ENCODE results near the gene TMEM51. TPM values are rescaled to one million over a fixed set of nuclear protein-coding genes. Genes with fewer than 3 reads are reported as not detected.
"Not testable (repeated sequence)": the region's sequence is repeated elsewhere in the genome, so short reads cannot be mapped to it uniquely, and the experiment has no call there.

Gene TMEM51
- total RNA-seq, 1 experiment from 2014 or later: 22.2 TPM

DNA sequence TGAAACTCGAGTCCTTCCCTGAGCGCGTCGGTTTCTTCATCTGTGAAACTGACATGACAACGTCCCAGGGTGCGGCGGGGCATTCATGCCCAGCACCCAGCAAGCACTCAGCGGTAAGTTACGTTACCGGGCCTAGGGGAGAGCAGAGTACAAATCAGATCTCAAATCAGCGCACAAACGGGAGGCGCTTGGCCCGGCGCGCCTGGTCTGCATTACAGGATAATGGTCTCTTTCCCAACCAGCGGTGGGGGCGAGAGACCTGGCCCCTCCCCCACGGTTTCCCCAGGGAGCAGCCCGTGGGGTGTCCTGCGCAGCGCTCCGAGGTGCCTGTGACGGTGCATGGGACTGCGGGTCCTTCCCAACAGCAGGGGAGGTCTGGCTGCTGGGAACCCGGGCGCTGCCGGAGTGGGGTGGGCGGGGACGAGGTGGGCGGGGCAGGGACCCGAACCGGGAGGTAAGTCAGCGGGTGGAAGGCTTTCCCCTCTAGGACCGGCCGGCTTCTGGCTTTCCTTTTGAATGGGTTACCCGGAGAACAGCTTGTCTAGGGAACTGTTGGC, 1.0 kb downstream of the TMEM51 start:
- DNase-seq (ENCODE audit: low read depth): no peak

GRCh38 chr1:15155191-15155590, 1.6 kb downstream of the TMEM51 start:
- DNase-seq (ENCODE audit: low read depth): no peak

DNA sequence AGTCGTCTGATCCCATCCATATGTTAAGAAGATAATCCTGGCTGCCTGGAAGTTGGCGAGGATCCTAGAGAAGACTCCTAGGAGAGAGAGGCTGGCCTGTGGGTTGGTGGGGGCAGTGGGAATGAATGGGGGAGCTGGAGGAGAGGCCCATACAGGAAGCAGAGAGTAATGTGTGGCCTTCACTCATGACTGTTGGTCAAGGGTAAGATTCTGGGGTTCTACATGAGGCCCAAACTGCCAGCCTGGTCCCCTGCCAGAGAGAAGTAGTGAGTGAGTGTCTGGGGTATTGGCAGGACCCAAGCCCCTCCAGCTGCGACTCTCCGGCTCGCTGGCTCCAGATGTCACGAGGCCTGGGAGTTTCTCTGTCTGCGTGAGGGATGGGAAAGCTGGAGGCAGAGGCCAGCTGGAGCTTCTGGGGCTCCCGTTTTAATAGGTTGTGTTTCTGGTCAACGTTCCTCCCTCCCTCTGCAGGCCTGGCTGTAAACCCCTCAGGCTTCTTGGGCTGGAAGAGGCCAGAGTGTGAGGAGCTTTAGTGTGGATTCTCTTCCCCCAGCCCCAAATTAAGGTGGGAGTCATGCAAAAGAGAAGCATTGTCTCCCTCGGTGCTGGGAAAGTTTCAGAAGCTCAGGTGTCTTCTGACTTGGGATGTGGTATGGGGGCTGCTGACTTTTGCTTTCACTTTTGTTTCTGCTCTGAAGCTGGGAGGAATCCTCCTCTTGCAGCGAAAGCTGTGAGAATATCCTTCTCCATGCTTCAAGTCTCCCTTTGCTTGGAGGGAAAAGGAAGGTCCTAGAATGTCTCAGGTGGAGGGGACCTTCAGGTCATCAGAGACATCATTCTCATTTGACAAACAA, 2.6 kb downstream of the TMEM51 start:
- DNase-seq (ENCODE audit: low read depth): no peak

DNA sequence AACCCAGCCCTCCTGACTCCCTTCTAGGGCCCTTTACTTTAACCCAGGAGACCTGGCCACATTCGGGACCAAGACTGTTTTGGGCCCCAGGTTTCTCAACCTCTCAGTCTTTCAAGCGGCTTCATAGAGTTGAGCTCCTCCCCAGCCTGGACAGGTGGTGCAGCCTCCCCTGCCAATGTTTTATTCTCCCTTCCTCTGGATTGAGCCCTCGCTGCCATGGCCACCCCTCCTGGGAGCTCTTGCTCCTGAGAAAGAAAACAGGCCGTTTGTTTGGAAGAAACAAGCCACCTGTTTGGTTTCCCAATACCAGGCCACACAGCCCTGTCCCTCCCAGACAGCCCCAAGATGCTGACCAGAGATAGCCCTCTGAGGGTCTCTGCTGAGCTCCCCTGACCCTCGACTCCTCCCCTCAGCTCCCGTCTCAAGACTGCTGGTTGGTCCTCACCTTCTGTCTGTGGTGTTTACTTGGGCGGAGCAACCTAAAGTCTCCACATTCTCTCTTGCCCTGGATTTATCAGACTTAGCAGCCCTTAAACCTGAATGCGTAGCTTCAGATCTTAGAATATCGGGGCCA, 3.3 kb downstream of the TMEM51 start:
- DNase-seq (ENCODE audit: low read depth): no peak

DNA sequence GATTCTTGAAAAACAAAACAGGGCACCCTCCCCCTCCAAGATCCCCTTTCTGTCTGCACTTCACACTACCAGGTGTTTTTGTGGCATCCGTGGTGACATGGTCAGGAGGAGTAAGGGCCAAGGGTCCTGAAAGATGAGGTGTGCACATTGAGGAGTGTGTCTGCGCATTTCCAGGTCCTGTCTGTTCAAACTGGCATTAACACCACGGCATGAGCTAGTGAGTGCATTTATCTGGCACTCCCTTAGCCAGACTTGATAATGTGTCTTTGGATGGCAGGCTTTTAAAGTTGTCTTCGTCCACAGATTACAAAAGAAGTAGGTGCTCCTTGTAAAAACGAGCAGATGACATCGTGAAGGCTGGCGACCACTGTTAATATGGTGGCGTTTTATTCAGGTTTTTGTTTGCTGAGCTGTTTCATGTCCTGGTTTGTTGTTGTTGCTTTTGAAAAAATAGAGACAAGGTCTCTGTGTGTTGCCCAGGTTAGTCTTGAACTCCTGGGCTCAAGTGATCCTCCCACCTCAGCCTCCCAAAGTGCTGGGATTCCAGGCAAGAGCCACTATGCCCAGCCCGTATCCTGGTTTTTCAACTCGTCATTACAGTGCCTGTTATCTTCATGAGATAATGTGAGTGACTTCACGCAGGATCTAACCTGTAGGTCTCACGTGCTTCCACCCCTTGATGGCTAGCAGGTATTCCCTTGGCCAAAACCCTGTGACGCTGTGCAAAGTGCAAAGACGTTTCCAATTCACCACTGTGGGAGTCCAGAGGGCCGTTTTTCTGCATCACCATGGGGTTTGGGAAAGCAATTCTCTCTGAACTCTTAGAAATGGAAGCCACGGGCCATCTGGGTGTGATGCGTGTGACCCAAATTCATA, 4.2 kb downstream of the TMEM51 start:
- no peak for DNase-seq (ENCODE audit: low read depth)

DNA sequence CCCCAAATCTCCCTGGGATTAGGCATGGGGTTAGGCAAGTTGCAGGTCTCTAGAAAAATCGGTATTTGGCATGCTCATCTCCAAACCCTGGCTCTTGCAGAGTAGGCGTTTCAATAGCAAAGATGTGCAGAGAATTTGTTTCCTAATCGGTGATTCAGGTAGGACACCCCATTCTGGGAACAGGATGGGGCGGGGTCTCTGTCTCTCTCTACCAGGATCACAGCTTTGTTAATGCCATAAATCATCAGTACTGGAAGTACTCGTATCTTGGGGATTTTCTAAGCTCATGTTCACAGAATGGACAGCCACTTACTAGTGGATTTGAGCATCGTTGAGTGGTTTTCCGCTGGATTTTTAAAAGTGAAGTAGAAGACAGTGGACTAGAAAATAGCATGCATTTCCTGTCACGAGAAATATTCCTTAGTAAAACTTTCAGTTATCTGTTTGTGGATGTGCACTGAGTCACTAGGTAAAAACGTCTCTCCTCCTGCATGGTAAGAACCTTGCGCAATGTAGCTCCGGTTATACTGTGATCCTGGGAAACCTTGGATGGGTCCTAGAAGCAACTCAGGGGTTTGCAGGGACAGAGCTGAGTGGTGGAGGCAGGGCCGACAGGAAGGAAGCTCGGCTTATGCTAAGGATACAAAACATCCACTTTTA, 5.1 kb downstream of the TMEM51 start:
- DNase-seq (ENCODE audit: low read depth): peak; percentile 90

DNA sequence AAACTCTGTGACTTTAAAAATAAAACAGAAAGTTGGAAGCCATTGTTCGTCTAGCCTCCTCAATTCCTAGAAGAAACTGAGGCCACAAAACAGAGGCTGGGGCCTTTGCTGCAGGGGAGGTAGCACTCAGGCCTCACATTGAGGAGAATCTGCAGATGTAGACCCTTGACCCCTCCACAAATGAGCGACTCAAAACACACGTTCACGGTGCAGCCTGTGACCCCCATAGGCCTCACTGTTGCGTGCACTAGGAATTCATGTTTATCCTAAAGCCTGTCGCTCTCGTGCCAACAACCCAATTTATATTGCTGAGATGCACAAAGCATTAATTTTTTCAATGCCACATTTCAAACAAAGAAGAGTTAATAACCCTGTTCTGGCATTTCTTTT, 5.6 kb downstream of the TMEM51 start:
- no peak for DNase-seq (ENCODE audit: low read depth)

DNA sequence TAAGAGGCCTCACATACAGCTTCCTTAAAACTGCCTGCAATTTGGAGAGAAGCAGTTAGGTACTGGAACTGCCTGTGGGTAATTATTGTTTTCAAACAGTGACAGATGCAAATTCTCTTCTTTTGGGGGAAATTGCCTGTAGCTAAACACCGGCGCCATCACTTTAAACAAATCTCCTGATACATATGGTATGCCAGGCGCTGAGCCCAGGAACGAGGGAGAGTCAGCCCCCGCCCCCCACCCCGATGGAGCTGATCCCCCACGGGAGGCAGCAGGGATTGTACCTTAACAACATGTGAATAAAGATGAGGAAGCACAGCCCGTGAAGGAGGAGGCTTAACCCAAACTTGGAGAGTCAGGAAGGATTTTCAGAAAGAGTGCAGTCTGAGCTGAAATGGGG, 7.1 kb downstream of the TMEM51 start:
- DNase-seq (ENCODE audit: low read depth): no peak

- peak; percentile 56 for DNase-seq (ENCODE audit: low read depth)
Observed at GRCh38 chr1:15167386-15167785, 13.8 kb downstream of the TMEM51 start.

DNA sequence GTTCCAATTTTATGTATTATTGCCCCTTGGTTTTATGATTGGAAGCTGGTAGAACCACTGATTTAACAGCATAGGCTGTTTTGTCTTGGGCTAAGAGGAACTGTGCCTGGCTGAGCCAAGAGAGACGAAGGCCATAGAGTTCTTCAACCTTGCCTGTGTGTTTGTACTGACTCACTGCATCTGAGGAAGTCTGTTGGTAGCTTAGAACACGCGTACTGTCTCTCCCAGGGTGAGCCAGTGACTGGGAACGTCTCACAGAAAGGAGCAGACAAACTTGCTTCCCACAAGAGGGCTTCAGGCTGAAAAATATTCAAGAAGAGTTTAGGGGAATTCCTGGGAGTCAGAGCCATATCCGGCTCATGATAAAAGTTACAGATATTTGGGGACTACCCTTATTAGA, 14.9 kb downstream of the TMEM51 start:
- peak; percentile 96 for DNase-seq (ENCODE audit: low read depth)

DNA sequence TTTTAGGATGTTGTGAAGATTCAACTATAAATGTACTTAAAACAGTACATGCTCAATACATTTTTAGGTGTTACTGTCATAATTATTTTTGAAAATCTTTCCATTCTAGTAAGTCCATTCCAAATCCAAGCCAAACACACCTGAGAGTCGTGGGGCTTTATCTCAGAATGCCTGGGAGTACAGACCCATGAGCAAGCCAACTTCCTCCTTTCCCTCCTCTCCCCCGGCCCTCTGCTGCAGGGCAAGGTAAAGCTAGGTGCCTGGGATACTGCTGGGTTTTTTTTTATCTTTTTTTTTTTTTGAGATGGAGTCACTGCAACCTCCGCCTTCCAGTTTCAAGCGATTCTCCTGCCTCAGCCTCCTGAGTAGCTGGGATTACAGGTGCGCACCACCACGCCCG, 16.5 kb downstream of the TMEM51 start:
- no peak for DNase-seq (ENCODE audit: low read depth)

DNA sequence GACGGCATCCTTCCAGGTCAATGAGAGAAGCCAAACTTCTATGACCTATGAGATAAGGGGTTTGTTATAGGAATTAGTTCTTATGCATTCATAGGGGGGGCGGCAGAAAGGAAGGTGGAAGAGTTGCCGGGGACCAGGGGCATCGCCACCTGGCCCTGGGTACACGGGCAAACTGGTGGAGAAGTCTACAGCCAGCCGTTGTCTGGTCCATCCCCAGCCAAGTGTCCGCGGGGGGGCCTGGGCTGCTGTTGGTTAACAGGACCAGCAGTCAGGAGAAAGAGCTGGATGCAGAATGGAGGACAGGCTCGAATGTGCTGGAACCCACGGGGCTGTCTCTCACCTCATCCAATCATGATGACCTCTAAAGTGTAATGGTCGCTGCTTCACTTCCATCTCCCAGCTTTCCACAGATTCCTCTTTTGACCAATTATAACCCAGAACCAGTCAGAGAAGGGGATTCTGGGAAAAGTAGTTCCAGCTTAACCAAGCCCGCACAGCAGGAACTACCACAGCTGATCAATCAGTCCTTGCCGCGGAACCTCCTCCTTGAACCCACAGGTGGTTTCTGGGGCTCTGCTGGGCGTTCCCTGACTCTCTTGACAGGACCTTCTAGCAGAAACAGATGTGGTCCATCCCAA, 17.8 kb downstream of the TMEM51 start:
- no peak for DNase-seq (ENCODE audit: low read depth)

GRCh38 chr1:15172405-15173259, 19.1 kb downstream of the TMEM51 start:
- DNase-seq (ENCODE audit: low read depth): no peak

- DNase-seq (ENCODE audit: low read depth): peak; percentile 59
Observed at GRCh38 chr1:15173863-15174614, 20.5 kb downstream of the TMEM51 start.

- DNase-seq (ENCODE audit: low read depth): no peak
Observed at GRCh38 chr1:15174615-15174983, 21.1 kb downstream of the TMEM51 start.

- not testable (repeated sequence) for DNase-seq (ENCODE audit: low read depth)
Observed at GRCh38 chr1:15175324-15176094, 22.0 kb downstream of the TMEM51 start.

DNA sequence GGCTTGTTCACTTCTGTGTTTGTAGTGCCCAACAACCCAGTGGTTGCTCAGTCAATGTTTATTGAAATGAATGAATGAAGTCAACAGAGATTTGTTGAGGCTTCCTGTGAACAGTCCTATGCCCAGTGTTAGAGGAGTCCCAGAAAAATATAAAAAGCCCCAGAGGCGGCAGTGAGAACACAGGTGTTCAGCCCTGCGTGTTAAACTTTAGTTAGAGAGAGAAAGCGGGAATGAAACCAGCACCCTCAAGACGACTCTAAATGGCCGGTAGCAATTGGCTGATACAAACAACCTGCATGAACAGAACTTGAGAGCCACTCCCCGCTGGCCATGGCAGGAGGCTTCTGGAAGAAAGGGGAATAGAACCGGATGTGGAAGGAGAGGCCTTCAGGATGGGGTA, 22.6 kb downstream of the TMEM51 start:
- no peak for DNase-seq (ENCODE audit: low read depth)

- no peak for DNase-seq (ENCODE audit: low read depth)
Observed at GRCh38 chr1:15176898-15177665, 23.5 kb downstream of the TMEM51 start.

Measured in M059J (cell line).